Spinal cord (tissue), 10 donors: ENCODE results near the gene PPP5C. TPM values are rescaled to one million over a fixed set of nuclear protein-coding genes. Genes with fewer than 3 reads are reported as not detected.
"Not testable (repeated sequence)": the region's sequence is repeated elsewhere in the genome, so short reads cannot be mapped to it uniquely, and the experiment has no call there.

Source experiments
- DNase-seq, 6 donors: peaks; one replicate each; pipeline versions ENCODE4 v3.0.0 to v3.0.0-alpha.2; 2013 to 2015; ENCODE audit warnings: low spot score in 6 of 6, low read depth in 4 of 6
- H3K27ac ChIP-seq: one replicate; pipeline ENCODE4 v1.5.1; 2013; ENCODE audit warnings: low read depth, low read length, control low read depth
- H3K27me3 ChIP-seq: one replicate; pipeline ENCODE4 v1.6.1; 2013; ENCODE audit warnings: low read length; ENCODE audit not compliant: control insufficient read depth, insufficient read depth
- H3K36me3 ChIP-seq: one replicate; pipeline ENCODE4 v1.6.1; 2013; ENCODE audit warnings: low read length; ENCODE audit not compliant: control insufficient read depth, insufficient read depth
- H3K4me1 ChIP-seq: one replicate; pipeline ENCODE4 v1.6.1; 2013; ENCODE audit warnings: low read length; ENCODE audit not compliant: control insufficient read depth, insufficient read depth
- H3K4me3 ChIP-seq: one replicate; pipeline ENCODE4 v1.5.1; 2013; ENCODE audit warnings: low read depth, low read length, control low read depth
- H3K9me3 ChIP-seq: one replicate; pipeline ENCODE4 v1.6.1; 2013; ENCODE audit warnings: low read length; ENCODE audit not compliant: control insufficient read depth, insufficient read depth
- WGBS: methylation state at CpG from one replicate; pipeline ENCODE4 v1.1.5; 2013; ENCODE audit warnings: missing lambda C conversion rate; ENCODE audit not compliant: insufficient coverage; 5-methylcytosine and 5-hydroxymethylcytosine counted together
- polyA plus RNA-seq, 2 donors: library from polyadenylated mRNA; unstranded; fragments of 120-200 nt; gene quantifications; one replicate each; pipeline ENCODE4 v1.2.1, GENCODE V29; 2013; ENCODE audit not compliant: insufficient read length in 2 of 2
- total RNA-seq, 2 donors: library from RNA; depleted of rRNA in 1 of 2; stranded (reverse); fragments of 120-200 nt in 1 of 2; fragments of >200 nt in 1 of 2; gene quantifications; one replicate each; pipeline versions ENCODE4 v1.2.3 to v1.2.4, GENCODE V29; 2013 to 2014
- donor health status: healthy.

Gene PPP5C
- total and polyA plus RNA-seq, 4 donors = 52.5 to 158 (median 110) TPM

DNA sequence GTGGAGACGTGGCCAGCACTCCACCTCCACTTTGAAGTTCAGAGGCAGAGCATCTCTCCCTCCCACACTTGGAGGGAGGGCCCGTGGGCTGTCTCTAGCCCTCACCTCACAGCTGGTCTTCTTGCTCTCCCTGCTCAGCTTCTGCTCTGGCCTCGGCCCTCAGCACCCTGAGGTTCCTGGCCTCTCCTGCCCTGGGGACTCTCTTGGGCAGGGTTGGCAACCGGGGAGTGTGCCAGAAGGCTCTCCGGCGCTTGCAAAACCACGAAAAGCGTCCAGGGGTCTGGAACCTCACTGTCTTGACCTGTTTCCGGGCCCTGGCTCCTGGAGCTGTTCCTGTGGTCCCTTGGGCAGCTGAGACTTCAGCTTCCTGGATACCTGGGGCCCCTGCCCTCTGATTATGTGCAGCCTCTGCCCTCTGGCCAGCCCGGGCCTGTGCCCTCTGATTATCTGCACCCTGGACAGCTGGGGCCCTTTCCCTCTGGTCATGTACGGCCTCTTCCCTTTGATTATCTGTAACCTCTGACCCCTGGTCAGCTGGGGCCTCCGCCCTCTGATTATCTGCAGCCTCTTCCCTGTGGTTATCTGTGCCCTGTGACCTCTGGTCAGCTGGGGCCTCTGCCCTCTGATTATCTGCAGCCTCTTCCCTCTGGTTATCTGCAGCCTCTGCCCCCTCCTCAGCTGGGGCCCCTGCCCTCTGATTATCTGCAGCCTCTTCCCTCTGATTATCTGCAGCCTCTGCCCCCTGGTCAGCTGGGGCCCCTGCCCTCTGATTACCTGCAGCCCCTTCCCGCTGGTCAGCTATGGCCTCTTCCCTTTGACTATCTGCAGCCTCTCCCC lies 64.4 kb downstream of the PPP5C start:
- peak overlapping the region; percentile 75 for H3K4me3 ChIP-seq
- no peaks in the 10 kb centered on the region for H3K9me3 ChIP-seq
- H3K4me1 ChIP-seq = peaks cover 76% of the 10 kb centered on the region
- H3K27ac ChIP-seq = no peak overlapping the region
- WGBS = 81% methylated on average over 12 of the region's 13 CpGs
- H3K36me3 ChIP-seq = peaks cover 9% of the 10 kb centered on the region
- peaks cover 17% of the 10 kb centered on the region for H3K27me3 ChIP-seq
- DNase-seq = no peak

DNA sequence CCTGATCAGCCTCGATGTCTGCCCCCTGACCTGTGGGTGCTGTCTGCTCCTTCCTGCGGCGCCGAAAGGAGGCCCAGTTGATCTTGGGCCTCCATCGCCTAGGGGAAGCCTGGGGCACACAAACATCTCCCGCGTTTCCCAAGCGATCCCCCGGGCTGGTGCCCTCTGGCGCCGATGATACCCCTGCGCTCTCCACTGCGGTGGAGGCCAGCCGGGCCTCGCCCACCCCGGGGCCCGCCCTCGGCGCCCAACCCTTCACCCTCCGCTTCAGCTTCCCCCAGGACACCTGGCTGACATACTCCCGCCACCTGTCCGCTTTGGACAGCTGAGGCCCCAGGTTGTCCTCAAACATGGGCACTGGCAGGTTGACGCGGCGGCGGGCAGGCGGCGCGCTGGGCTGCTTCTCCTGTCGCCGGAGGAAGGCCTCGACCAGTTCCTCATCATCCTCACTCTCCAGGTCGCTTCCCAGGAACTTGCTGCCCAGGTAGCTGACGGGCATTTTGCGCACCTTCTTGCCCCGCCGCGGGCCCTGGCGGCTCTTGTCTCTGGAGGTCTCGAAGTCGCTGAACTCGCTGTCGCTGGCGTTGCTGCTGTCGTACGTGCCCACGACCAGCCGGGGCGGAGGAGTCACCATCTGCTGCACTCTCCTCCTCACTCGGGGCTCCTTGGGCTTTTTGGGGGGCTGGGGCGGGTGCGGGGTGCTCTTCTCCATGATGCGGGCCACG lies 65.2 kb downstream of the PPP5C start:
- WGBS = 15% methylated on average over 54 of the region's 54 CpGs
- Histone ChIP-seq H3K4me1 (peaks cover 80% of the 10 kb centered on the region), H3K9me3 (no peaks in the 10 kb centered on the region), H3K27me3 (peaks cover 12% of the 10 kb centered on the region), H3K4me3 (peak overlapping the region; percentile 75), H3K27ac (no peak overlapping the region), H3K36me3 (peaks cover 9% of the 10 kb centered on the region)
- no peak for DNase-seq

DNA sequence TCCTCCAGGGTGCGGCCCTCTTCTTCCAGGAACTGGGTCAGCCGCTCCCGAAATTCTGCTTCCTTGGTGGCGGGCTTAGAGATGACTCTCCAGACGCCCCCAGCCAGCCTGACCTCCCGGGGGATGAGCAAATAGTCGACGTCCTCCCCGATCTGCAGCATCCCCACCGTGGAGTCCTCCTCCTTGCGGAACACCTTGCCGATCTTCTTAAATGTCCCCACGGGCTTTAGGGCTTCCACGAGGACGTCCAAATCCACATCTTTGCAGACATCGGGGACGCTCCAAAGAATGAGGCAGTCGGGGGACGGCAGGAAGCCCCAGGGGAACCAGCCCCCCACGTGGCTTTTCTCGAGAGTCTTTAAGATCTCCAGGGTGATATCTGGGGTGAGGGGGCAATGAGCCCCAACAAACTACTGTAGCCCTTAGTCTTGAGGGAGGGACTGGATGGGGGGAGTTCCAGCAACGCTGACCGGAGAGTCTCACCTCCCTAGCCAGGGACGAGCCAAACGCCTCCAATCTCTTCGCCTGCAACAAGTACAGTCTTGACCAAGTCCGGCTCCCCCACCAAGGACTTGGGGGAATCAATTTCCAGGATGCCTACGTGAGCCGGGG lies 65.9 kb downstream of the PPP5C start:
- 17% methylated on average over 27 of the region's 29 CpGs for WGBS
- H3K36me3 ChIP-seq = peaks cover 9% of the 10 kb centered on the region
- no peak for DNase-seq
- no peaks in the 10 kb centered on the region for H3K9me3 ChIP-seq
- peaks cover 10% of the 10 kb centered on the region for H3K27me3 ChIP-seq
- H3K4me1 ChIP-seq = peaks cover 75% of the 10 kb centered on the region
- H3K4me3 ChIP-seq = peak overlapping the region; percentile 75
- peak overlapping the region; percentile 79 for H3K27ac ChIP-seq

DNA sequence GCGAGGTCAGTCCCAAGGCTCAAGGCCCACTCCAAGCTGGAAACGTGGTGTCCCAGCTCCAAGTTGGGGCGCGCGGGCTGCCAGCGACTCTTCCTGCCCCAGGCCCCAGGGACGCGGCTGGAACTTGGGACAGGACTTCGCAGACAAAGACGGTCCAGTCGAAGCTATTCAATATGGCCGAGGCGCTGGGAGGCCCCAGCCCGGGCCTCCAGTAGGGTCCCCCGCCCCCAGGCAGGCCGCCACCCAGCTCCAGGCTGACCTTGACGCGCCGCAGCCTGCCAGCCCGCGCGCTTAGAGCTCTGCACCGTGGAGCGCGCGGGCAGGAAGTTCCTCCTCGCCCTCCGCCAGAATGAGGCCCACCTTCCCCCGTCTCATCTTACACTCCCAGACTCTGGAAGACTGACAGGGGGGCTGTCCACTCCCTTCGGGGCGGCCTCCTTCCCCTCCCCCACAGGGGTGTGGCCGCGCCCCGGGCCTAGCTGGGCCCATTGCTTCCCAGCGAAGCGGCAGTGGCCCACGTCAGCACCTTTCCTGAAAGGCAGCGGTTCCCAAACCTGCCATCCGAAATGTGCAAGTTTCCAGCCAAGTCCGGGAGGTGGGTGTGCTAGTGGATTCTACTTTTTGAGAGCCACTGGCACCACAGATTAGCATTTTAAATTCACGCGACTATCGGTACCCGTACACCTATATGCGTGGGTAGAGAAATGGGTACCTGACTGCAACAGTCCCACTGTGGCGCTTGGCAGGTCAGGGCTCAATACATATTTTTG lies 66.6 kb downstream of the PPP5C start, which contains the start of gene CCDC8:
TSS of gene CCDC8 (minus strand) at position 303 of the 770 bp plus-strand sequence. CDS start 754 bp downstream, outside the sequence.
- H3K9me3 ChIP-seq = no peaks in the 10 kb centered on the region
- H3K27me3 ChIP-seq = peaks cover 10% of the 10 kb centered on the region
- peak in 5 of 6 donors; percentile 69 to 95 (median 80) for DNase-seq
- peak within 1 kb of the TSS; percentile 75 for H3K4me3 ChIP-seq
- peaks cover 68% of the 10 kb centered on the region for H3K4me1 ChIP-seq
- peak within 1 kb of the TSS; percentile 84 for H3K27ac ChIP-seq
- peaks cover 9% of the 10 kb centered on the region for H3K36me3 ChIP-seq
- 18% methylated on average over 44 of the region's 46 CpGs for WGBS

DNA sequence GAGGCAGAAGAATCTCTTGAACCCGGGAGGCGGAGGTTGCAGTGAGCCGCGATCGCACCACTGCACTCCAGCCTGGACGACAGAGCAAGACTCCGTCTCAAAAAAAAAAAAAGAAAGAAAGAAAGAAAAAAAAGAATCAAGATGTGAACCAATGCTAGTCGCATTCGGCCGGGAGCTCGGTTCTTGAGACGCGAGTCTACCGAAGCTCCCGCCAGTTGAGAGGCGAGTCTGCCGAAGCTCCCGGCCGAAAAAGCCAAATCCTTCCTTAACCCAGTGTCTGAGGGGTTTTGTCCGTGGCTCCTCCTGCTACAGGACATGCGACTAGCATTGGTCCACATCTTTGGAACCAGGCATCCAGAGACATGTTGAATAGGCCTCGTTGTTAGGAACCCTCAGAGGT lies 68.0 kb downstream of the PPP5C start:
- 94% methylated on average over 13 of the region's 22 CpGs for WGBS

DNA sequence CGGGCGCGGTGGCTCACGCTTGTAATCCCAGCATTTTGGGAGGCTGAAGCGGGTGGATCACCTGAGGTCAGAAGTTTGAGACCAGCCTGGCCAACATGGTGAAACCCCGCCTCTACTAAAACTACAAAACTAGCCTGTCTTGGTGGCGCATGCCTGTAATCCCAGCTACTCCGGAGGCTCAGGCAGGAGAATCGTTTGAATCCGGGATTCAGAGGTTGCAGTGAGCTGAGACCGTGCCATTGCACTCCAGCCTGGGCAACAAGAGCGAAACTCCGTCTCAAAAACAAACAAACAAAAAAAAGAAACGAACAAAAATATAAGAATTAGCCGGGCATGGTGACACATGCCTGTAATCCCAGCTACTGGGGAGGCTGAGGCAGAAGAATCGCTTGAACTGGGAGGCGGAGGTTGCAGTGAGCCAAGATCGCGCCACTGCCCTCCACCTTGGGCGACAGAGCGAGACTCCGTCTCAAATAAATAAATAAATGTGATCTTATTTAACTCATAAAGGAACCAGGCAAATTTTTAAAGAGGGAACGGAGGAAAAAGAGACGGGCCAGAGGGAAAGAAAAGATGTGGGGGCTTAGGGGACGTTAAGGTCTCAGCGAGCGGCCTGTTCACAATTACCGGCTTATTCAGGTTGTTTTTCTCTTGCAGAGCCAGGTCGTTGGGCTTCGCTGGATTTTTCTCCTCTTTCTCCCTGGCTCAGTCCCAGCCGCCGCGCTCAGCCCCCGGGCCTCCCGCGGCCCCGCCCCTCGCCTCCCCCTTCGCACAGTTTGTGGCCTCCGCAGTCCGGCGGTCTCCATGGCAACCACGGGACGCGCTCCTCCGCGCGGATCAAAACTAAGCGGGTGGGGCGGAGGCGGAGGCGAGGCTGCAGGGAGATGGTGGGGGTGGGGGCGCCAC lies 69.2 kb downstream of the PPP5C start:
- Histone ChIP-seq H3K27ac (peak overlapping the region; percentile 87), H3K4me1 (peaks cover 52% of the 10 kb centered on the region), H3K4me3 (peak overlapping the region; percentile 26)
- H3K36me3 ChIP-seq, H3K9me3 ChIP-seq, H3K27me3 ChIP-seq: not testable (repeated sequence)
- whole genome bisulfite sequencing = 14% methylated on average over 19 of the region's 53 CpGs
- peak in 5 of 6 donors; percentile 79 to 96 (median 83) for DNase-seq

More for the DNA sequence above, 68.0 kb downstream of the PPP5C start:
- H3K4me1 ChIP-seq = peaks cover 61% of the 10 kb centered on the region
- not testable (repeated sequence) for H3K36me3 ChIP-seq, H3K27ac ChIP-seq, H3K4me3 ChIP-seq, DNase-seq, H3K9me3 ChIP-seq, H3K27me3 ChIP-seq

DNA sequence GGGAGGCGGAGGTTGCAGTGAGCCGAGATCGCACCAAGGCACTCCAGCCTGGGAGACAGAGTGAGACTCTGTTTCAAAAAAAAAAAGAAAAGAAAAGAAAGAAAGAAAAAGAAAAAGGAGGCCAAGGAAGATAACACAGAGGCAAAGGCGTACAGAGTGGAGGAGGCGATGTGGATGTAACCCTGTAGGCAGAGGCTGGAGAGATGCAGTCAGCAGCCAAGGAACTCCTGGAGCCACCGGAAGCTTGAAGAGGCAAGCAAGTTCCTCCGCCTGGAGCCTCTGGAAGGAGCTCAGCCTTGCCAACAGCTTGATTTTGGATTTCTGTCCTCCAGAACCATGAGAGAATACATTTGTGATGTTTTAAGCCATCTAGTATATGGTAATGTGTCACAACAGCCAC lies 73.2 kb downstream of the PPP5C start:
- no peaks in the 10 kb centered on the region for H3K9me3 ChIP-seq
- 81% methylated on average over 7 of the region's 7 CpGs for WGBS

DNA sequence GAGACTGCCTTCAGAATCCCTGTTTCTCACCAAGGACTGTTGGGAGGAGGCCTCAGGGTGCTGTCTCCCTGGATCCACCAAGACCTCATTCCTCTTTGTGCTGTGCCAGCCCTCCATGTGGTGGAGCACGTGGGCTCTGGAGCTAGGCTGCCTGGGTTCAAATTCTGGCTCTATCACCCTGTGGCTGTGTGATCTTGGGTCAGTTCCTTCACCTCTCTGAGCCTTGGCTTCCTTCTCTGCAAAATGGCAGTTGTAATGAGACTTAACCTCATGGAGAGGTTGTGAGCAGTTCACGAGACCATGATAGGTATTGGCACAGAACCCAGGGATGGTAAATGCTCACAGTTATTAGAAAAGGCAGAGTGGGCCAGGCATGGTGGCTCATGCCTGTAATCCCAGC lies 75.5 kb downstream of the PPP5C start:
- 83% methylated on average over 2 of the region's 2 CpGs for WGBS
- Histone ChIP-seq H3K27me3 (no peaks in the 10 kb centered on the region), H3K4me1 (peaks cover 9% of the 10 kb centered on the region), H3K9me3 (no peaks in the 10 kb centered on the region), H3K36me3 (no peaks in the 10 kb centered on the region), H3K27ac (no peak overlapping the region), H3K4me3 (no peak overlapping the region)
- DNase-seq = no peak

More for the DNA sequence above, 73.2 kb downstream of the PPP5C start:
- DNase-seq = no peak
- no peaks in the 10 kb centered on the region for H3K36me3 ChIP-seq
- no peaks in the 10 kb centered on the region for H3K27me3 ChIP-seq
- H3K4me1 ChIP-seq = peaks cover 21% of the 10 kb centered on the region
- no peak overlapping the region for H3K27ac ChIP-seq
- H3K4me3 ChIP-seq = no peak overlapping the region
